HG03139 (cell line): ENCODE measurements around the gene MAPKAPK3.

ENCODE experiments used
- ATAC-seq: cut with Tn5 transposase; IDR thresholded peaks from one replicate; pipeline ENCODE4 v1.9.1; 2021; ENCODE audit not compliant: unreplicated experiment

The MAPKAPK3 gene

GRCh38 chr3:50617096-50617791 lies at the start of gene MAPKAPK3:
TSS of gene MAPKAPK3 (plus strand) at chr3:50617151. CDS start at chr3:50617566, 415 bp downstream.
- ATAC-seq = peak; percentile 18

DNA sequence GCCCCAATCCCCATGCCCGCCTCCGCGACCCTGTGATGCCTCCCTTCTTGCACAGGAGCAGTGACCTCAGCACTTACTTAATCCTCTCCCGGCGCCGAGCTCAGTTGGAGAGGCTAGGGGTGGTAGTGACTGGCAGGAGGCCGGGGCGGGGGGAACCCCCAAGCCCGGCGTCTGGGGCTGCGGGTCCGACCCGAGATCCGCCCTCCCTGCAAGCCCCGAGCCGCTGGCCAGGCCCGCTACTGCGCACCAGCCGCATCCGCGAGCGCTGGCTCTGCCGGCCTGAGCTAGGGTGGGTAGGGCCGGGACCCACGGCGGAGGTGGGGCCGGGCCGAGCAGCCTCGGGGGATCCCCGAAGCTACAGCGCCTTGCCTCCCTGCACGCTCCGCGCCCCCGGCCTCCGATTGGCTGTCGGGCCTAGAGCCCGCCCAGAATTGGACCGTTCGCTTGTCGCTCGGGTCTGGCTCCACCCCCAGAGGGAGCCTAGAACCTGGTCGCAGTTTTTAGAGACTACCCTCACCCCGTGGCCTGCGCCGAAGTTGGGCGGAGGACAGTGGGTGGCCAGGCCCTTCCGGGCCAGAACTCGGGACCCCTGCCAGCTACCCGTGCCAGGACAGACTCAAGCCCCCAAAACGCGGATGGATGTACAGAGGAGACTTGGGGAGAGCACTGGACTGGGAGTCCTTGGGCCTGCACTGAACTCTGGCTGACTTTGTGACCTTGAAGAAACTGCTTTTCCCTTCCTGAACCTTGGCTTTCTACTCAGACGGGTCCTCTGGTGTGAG lies 49.4 kb upstream of the MAPKAPK3 start, which contains the start of gene C3orf18:
Gene C3orf18 (minus strand): TSS at position 362 of the 782 bp plus-strand sequence. CDS start 2,048 bp downstream, outside the sequence.
- ATAC-seq = peak; percentile 78

GRCh38 chr3:50568947-50569749 lies 47.8 kb upstream of the MAPKAPK3 start, which contains the start of gene HEMK1:
TSS of gene HEMK1 (plus strand) at chr3:50569522. CDS start at chr3:50571105, 1,583 bp downstream.
- peak; percentile 62 for ATAC-seq

DNA sequence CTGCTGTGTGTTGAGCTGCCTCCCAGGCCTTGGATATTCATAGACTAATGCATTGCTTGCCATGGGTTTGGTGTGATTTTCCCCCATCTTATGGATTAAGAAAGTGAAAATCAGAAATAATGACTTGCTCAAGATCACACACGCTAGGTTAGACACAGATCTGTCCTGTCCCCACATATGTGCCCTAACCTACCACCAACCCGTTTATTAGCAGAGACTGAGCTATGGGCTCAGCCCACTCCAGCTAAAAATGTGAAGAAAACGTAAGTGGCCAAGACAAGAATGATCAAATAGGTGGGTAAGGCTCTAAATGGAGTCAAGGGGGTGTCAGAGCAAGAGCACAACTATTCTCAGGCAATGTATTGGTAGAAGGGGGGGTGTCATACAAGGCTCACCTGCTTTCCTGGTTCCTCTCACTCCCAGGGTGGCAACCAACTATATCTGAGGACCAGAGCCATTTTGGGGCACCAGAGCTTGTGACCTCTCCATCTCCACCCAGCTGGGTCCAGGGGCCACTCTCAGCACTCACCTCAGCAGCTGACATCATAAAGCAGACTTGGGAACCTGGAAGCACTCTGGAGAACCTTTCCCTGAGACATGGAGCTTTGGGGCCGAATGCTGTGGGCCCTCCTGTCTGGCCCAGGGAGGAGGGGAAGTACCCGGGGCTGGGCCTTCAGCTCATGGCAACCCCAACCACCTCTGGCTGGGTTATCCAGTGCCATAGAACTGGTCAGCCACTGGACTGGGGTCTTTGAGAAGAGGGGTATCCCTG lies 46.3 kb upstream of the MAPKAPK3 start:
- no peak for ATAC-seq

GRCh38 chr3:50571486-50571885 lies 45.5 kb upstream of the MAPKAPK3 start:
- ATAC-seq = no peak

- ATAC-seq = no peak
Measured at GRCh38 chr3:50572158-50572557, 44.8 kb upstream of the MAPKAPK3 start.

DNA sequence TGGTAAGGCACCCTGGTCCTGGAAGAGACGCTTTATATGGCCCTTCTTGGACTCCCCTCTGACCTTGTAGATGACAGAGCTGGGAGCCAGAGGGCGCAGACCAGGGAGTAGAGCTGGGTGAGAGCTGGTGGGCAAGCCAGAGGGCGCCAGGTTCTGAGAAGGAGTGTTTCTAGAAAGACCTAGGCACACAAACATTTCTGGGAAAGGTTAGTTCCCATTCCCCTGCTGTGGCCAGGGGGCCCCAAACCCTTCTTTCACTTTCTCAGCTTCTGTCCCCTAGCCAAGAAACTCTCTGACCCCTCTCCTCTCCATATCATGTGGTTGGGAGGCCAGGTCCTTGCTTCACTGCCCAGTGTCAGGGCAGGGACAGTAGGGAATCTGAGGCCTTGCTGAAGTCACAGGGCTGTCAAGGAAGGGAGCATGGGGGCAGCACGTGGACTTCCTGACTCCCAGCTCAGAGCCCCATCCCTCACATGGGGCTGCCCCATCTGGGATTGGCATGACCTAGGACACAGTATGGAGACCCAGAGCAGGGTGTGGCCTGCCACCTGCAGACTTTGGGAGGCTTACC lies 44.1 kb upstream of the MAPKAPK3 start:
- no peak for ATAC-seq

DNA sequence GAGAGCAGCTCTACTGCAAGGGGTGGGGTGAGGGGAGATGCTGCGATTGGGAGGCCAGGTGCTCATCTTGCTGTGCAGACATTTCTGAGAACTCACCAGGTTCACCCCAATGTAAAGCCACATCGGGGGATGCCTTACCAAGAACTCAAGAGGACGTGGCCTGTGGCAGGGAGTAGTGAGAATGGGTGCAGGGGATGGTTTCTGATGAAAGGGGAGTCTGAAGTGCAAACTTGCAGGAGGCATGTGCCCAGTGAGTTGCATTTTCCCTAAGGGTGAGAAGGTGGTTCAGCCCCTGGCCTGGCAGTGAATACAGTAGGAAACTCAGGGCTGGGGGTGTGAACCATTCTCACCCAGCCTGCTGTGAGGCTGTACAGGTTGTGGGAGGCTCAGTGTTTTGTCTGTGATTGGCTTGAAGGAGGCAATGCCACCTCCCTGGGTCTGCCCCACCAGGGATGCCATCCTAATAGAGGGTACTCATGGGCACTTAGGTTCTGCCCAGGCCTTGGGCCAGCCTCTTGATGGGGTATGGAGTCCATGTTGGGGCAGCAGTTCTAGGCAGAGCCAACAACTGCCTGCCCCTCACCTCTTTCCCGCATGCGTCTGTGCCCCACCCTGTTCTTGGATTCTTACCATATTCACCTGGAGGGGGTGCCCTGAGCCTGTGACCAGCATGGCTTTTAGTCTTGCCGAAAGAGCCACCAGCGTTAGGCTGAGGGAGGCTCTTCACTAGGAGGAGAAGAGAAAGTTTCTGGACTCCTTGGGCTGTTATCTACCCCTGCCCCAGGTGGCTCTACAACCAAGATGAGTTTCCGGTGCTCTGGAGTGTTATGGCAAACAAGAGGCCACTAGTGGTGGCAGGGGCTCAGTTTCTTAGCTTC lies 43.1 kb upstream of the MAPKAPK3 start:
- no peak for ATAC-seq

DNA sequence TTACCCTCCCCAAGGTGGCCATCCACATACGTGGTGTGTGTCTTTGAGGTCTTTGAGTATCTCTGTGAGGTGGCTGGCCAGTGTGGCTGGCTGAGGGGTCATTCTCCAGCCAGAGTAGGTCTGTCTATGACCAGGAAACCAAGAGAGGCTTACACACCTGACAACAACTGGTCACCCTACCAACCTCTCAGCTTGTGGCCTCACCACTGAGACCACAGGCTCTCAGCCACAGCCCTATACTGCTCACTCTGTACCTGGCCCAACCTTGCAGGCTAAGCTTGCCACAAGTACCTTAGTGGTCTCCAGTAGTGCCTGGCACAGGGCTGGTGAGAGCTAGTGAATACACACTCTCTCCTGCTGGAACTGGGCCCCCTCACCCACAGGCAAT lies 42.5 kb upstream of the MAPKAPK3 start:
- ATAC-seq = no peak

DNA sequence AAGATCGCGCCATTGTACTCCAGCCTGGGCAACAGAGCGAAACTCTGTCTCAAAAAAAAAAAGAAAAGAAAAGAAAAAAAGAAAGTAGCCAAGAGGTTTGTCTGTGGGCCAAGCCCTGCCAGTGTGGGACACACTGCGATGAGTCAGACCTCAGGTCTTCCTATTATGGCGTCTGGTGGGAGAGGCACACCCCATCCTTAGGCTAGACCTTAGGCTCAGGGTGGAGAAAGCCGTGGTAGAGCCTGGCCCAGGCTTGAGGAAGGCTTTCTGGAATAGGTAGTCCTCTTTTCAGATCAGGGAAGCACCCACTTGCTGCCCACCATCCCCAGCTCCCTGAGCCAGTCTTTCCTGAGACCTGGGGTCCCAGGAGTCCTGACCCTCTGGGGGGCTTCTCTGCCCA lies 41.6 kb upstream of the MAPKAPK3 start:
- no peak for ATAC-seq

DNA sequence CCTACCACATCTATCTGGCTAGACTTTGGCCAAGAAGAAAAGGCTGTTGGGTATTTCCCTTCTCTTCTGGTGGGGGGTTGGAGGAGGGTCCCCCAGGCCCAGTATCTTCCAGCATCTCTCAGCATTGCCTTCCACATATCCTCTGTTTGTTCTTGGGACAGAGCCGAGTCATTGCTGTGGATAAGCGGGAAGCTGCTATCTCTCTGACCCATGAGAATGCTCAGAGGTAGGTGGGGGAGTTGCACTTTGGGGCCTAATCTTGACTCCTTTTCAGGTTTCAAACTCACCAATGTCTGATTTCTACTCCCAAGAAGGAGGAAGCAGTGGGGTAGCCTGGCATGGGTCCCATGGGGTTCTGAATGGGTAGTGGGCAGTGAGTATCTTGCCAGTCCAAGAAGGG lies 39.6 kb upstream of the MAPKAPK3 start:
- ATAC-seq = no peak

DNA sequence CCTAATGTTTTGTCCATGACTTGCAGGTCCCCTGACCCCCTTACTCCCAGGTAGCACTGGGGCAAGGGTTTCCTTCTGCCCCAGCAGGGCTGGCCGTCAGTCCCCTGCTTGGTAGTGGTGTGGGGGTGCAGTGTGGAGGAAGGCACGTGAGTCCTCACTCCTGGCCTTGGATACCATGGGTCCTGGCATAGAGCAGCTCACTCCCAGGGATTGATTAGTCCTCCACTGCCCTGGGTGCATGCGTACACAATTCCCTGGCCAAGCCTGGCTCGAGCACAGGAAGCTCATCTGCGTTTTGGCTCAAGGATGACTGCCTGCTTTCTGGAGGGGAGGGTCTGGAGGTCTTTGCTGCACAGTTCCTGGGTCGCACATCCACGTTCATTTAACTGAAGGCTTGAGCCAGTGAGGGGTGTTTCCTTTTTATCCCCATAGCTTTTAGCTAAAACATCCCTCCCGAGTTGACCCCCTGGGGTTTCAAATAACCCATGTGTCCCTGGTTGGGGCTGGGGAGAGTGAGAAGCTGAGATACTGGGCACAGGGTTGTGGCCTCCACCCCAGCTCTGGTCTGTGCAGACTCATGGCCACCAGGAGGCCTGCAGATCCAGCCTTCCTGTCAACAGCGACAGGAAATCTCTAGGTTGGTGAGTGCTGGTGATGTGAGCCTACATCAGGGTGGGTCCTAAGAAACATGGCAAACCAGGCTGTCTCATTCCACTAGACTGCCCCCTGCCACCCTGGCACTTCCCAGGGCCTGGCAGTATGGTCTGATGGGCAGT lies 36.1 kb upstream of the MAPKAPK3 start:
- ATAC-seq = no peak

DNA sequence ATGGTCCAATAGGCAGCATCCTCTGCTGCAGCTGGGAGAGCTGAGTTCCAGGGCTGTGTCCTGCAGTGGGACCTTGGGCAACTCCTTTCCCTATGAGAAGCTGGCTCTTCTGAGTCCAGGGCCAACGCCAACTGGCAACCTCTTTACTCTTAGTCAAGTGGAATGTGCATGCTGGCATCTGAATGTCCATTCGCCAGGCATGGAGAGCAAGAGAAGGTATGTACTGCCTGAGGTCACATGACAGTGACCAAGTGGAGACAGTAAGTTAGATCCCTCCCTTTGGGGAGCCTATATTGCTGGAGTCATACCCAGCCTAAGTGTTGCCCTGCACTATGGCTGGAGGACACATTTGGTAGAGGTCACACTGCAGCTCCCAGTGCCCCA lies 35.5 kb upstream of the MAPKAPK3 start:
- no peak for ATAC-seq

DNA sequence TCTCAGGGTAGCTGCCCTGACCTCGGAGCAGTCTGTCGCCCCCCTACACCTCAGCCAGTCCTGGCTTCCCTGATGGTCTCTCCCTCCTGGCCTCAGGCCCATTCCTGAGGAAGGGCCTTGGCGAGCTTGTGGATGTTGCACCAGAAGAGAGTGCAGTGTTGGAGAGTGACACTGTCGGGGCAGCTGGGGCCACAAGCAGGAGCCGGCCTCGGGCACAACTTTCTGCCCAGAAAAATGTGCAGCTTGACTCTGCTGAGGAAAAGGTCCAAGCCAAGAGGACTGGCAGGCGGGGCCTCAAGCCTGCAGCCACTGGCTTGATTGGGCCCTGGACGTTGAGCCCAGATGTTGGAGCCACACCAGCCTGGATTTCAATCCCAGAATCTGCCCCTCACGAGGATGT lies 34.9 kb upstream of the MAPKAPK3 start:
- ATAC-seq = no peak

GRCh38 chr3:50583897-50584296 lies 33.1 kb upstream of the MAPKAPK3 start:
- ATAC-seq = no peak

DNA sequence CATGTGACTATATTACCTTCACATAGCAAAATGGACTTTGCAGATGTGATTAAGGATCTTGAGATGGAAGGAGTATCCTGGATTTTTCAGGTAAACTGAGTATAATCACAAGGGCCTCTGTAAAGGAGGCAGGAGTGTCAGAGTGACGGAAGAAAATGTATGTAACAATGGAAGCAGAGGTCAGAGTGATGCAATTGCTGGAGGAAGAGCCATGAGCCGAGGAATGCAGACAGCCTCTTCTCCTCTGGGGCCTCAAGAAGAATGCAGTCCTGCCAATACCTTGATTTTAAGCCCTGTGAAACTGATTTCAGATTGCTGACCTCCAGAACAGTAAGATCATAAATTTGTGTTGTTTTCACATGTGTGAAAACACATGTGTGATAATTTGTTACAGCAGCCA lies 32.6 kb upstream of the MAPKAPK3 start:
- ATAC-seq = no peak

GRCh38 chr3:50585919-50586762 lies 30.8 kb upstream of the MAPKAPK3 start:
- ATAC-seq = no peak

DNA sequence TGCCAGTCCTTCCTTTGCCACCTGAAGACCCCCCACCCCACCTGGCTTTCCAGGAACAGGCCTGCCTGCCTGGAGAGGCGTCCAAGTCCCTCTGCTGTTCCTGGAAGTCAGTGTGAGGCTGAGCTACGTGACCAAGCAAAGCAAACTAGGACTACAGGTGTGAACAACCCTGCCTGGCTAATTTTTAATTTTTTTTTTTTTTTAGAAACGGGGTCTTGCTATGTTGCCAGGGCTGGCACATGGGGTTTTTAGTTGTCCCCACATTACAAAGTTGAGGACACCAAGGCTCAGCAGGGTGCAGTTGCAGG lies 30.2 kb upstream of the MAPKAPK3 start:
- no peak for ATAC-seq
